Psoas muscle (tissue), 8 donors: ENCODE measurements around the gene FARP2. TPM values are rescaled to one million over a fixed set of nuclear protein-coding genes. Genes with fewer than 3 reads are reported as not detected.
"Not testable (repeated sequence)": the region's sequence is repeated elsewhere in the genome, so short reads cannot be mapped to it uniquely, and the experiment has no call there.

Source experiments
- ATAC-seq, 4 donors: fragments of 200-7000 bp; cut with Tn5 transposase; one replicate each; pipeline ENCODE4 v1.9.1; 2020; ENCODE audit warnings: moderate library complexity in 3 of 4, mild to moderate bottlenecking in 2 of 4
- DNase-seq, 2 donors: peaks; one replicate each; pipeline ENCODE4 v3.0.0-alpha.2; 2020
- H3K27ac ChIP-seq: fragments of 200-600 bp; one replicate; pipeline ENCODE4 v1.8.0; 2022
- H3K27me3 ChIP-seq, 3 donors: fragments of 200-600 bp in 1 of 3; one replicate each; pipeline versions ENCODE4 v1.6.1 to v1.8.0; 2013 to 2022; ENCODE audit warnings: low read length in 2 of 3, mild to moderate bottlenecking in 2 of 3, moderate library complexity in 1 of 3; ENCODE audit not compliant: insufficient read depth in 3 of 3
- H3K36me3 ChIP-seq, 2 donors: fragments of 200-600 bp in 1 of 2; one replicate each; pipeline versions ENCODE4 v1.6.1 to v1.8.0; 2013 to 2022; ENCODE audit warnings: low read depth in 1 of 2, mild to moderate bottlenecking in 1 of 2, moderate library complexity in 1 of 2; ENCODE audit not compliant: insufficient read depth in 1 of 2
- H3K4me1 ChIP-seq: fragments of 200-600 bp; one replicate; pipeline ENCODE4 v1.8.0; 2022
- H3K4me3 ChIP-seq: fragments of 200-600 bp; one replicate; pipeline ENCODE4 v1.8.0; 2022; ENCODE audit warnings: mild to moderate bottlenecking
- H3K9me3 ChIP-seq: fragments of 200-600 bp; one replicate; pipeline ENCODE4 v1.8.0; 2022
- CTCF ChIP-seq: fragments of 200-600 bp; IDR thresholded peaks from one replicate; pipeline ENCODE4 v1.8.0; 2022; ENCODE audit warnings: antibody characterized with exemption
- WGBS, 3 donors: extraction: QIAGEN DNeasy Blood & Tissue Kit; methylation state at CpG; one replicate each; pipeline versions ENCODE4 v1.1.6 to v1.1.7; 2013; 5-methylcytosine and 5-hydroxymethylcytosine counted together
- intact Hi-C, 2 donors: fragments of 100-400 bp; cut with DNase I; formaldehyde crosslinking; loops; one replicate each; pipeline versions ENCODE4 v1.11.0 to v1.14.2; 2022
- polyA plus RNA-seq, 3 donors: library from polyadenylated mRNA; stranded (reverse); fragments of 200-250 nt; gene quantifications; one replicate each; pipeline ENCODE4 v1.2.3, GENCODE V29; 2013
- total RNA-seq, 4 donors: library from RNA; stranded (reverse); fragmentation: NEBNext Ultra II Directional in 2 of 4; extraction: Animal tissue kit (Norgen Biotek cat#: 25700) in 2 of 4; gene quantifications; one replicate each; pipeline versions ENCODE4 v1.2.1 to v1.2.4, GENCODE V29; 2021 to 2023
- donor health status: healthy with polysubstance abuse.
- donor health status: DM: no; HTN: no; CAD: no; lungs with moderate emphysema.
- donor health status: Bipolar disorder and iron deficiency.
- donor health status: healthy.
- donor health status: DM: yes; HTN: yes; CAD: no.
- donor health status: DM: no; HTN: no; CAD: no.
- donor health status: DM: no; HTN: no; CAD: no.
- donor health status: DM: yes; HTN: yes; CAD: no.

FARP2 gene
- total and polyA plus RNA-seq, 7 donors, result 5.8 to 18.4 (median 17.4) TPM

GRCh38 chr2:241393524-241394196, 37.6 kb downstream of the FARP2 start:
- TF ChIP-seq CTCF, result no peak
- Histone ChIP-seq H3K9me3 (no peaks in the 10 kb centered on the region), H3K36me3 (peaks cover 0 to 5% of the 10 kb centered on the region in 2 donors), H3K4me1 (no peaks in the 10 kb centered on the region), H3K27ac (no peak overlapping the region), H3K4me3 (no peak overlapping the region), H3K27me3 (no peaks in the 10 kb centered on the region)
- intact Hi-C loops, result no loop called here
- ATAC-seq, result no peak
- DNase-seq, result no peak
- 93 to 95% (median 95%) methylated on average over 3 of the region's 3 CpGs for WGBS, 3 donors

DNA sequence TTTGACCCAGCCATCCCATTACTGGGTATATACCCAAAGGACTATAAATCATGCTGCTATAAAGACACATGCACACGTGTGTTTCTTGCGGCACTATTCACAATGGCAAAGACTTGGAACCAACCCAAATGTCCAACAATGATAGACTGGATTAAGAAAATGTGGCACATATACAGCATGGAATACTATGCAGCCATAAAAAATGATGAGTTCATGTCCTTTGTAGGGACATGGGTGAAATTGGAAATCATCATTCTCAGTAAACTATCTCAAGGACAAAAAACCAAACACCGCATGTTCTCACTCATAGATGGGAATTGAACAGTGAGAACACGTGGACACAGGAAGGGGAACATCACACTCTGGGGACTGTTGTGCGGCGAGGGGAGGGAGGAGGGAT, 40.7 kb downstream of the FARP2 start:
- ATAC-seq, H3K36me3 ChIP-seq, H3K27me3 ChIP-seq, DNase-seq, H3K9me3 ChIP-seq, intact Hi-C loops, H3K27ac ChIP-seq, H3K4me1 ChIP-seq, H3K4me3 ChIP-seq: not testable (repeated sequence)
- WGBS, 3 donors, result 84 to 97% (median 96%) methylated on average over 6 of the region's 6 CpGs

DNA sequence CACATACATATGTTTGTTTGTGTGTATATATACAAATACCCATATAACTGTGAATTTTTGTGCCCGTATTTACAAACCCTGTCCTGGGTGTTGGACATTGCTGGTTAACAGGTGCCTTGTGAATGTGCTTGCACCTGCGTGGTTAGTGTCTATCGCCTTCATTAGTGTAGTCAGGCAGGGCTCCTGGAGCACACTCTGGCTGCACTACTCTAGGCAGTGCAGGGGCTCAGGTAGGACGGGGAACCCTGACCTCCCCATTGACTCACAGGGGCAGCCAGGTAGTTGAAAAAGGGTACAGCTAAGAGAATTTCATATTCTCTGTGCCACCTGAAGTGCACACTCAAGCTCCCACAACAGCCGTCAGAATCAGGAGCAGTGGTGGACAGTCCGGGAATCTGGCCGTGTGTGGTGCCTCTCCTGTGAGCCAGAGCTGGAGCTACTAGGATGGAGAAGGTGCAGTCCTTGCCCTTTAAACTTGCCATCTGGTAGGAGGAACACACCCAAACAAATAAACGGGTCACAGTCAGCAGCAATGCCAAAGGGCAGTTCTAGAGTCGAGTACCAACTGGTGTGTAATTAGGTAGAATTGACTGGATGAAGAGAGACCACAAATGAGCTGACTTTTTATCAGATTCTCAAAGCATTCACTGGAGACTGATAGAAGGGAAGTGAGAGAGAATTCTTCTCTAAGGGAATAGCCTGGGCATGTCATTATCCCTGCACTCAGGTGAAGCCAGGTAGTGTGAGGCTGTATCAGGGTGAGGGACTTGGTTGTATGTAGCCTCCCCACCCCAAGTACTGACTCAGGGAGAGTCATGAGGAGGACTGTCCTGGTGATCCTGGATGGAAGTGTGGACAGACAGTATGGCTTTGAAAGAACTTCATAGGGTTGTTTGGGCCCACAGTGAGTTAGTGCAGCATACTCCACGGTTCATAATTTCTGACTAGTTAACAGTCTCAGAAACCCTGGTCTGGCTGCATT, 44.1 kb downstream of the FARP2 start:
- H3K4me1 ChIP-seq, result no peaks in the 10 kb centered on the region
- no peak overlapping the region for H3K27ac ChIP-seq
- 76 to 84% (median 76%) methylated on average over 10 of the region's 10 CpGs for WGBS, 3 donors
- no peak for TF ChIP-seq CTCF
- ATAC-seq, result no peak
- H3K9me3 ChIP-seq, result no peaks in the 10 kb centered on the region
- H3K27me3 ChIP-seq, result no peaks in the 10 kb centered on the region
- DNase-seq, result no peak
- H3K36me3 ChIP-seq, result peaks cover 0 to 15% of the 10 kb centered on the region in 2 donors
- no peak overlapping the region for H3K4me3 ChIP-seq
- intact Hi-C loops, result no loop called here

DNA sequence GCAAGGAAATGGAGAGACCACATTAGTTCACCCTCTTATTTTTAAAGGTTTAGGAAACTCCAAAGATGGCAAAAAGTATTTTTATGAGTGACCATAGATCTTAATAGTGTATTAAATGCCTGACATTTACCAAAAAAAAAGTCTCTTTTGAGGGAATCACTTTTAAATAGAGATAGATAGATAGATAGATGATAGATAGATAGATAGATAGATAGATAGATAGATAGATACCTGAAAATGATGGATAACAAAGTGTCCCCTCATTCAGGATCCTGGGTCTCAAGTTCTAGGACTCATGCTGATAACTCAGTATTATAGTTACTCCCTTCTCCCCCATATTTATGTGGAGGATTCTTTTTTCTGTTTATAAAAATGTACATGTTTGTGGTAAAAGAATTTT, 52.8 kb downstream of the FARP2 start:
- DNase-seq (no peak), ATAC-seq (no peak)
- Histone ChIP-seq H3K27me3 (no peaks in the 10 kb centered on the region), H3K36me3 (peaks cover 0 to 73% of the 10 kb centered on the region in 2 donors), H3K4me3 (no peak overlapping the region), H3K27ac (no peak overlapping the region), H3K4me1 (no peaks in the 10 kb centered on the region), H3K9me3 (no peaks in the 10 kb centered on the region)
- TF ChIP-seq CTCF, result no peak
- intact Hi-C loops, result no loop called here

DNA sequence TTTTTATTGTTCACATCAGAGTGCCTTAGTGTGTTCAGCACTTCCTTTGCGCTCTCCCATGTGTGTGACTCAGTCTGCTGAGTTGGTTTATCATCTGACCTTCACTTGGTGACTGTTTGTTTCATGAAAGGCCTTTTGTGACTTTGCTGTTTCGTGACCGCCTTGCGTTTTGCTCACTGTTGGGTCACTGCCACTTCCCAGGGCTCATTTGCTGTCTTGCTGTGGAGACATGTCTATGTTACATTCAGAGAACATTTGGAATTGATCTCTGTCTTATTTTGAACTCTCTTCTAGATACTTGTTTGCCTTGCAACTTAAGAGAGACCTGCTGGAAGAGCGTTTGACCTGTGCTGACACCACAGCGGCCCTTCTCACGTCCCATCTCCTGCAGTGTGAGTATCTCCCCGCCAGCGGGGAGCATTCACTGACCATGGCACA, 54.7 kb downstream of the FARP2 start:
- no peaks in the 10 kb centered on the region for H3K9me3 ChIP-seq
- peaks cover 0 to 74% of the 10 kb centered on the region in 2 donors for H3K36me3 ChIP-seq
- no peak for ATAC-seq
- H3K27ac ChIP-seq, result no peak overlapping the region
- no peaks in the 10 kb centered on the region for H3K27me3 ChIP-seq
- DNase-seq, result no peak
- no peaks in the 10 kb centered on the region for H3K4me1 ChIP-seq
- intact Hi-C loops, result no loop called here
- H3K4me3 ChIP-seq, result no peak overlapping the region
- WGBS, 3 donors, result 93 to 98% (median 96%) methylated on average over 9 of the region's 9 CpGs
- no peak for TF ChIP-seq CTCF
